GM12865 (cell line): ENCODE data around the gene KCNB1.

Experiments used
- DNase-seq: peaks from one replicate; pipeline ENCODE4 v3.0.0; 2010; ENCODE audit warnings: low read depth
- H3K4me3 ChIP-seq: 2 replicates; pipeline ENCODE4 v1.5.1; 2011; ENCODE audit warnings: mild to moderate bottlenecking, low read depth, low read length, control low read depth
- TF ChIP-seq, protein P1 (sequence below): IDR thresholded peaks from 2 replicates; pipeline ENCODE4 v1.5.1; 2011; ENCODE audit warnings: low read length, control low read depth, low read depth, inconsistent platforms; ENCODE audit not compliant: insufficient read depth; ENCODE audit errors: missing control alignments

The KCNB1 gene

DNA sequence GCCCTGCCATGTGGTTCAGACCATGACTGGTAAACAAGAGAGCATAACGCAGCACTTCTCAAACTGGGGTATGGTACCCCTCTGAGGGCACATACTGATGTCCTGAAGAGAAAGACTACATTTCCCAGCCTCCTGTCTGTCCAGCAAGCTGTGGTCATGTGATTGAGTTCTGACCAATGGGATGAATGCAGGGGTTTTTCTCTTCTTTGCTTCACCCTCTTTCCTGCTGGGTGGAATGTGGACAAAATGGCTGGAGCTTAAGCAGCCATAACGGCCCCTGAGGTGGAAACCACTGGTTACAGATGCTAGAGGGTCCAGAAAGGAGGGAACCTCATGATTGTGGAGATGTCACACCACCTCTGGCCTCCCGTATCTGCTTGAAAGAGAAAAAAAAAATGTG is 19.4 kb upstream of the KCNB1 start:
- peak; percentile 24 for DNase-seq
- H3K4me3 ChIP-seq: no peak overlapping the region
- TF ChIP-seq, protein P1, sequence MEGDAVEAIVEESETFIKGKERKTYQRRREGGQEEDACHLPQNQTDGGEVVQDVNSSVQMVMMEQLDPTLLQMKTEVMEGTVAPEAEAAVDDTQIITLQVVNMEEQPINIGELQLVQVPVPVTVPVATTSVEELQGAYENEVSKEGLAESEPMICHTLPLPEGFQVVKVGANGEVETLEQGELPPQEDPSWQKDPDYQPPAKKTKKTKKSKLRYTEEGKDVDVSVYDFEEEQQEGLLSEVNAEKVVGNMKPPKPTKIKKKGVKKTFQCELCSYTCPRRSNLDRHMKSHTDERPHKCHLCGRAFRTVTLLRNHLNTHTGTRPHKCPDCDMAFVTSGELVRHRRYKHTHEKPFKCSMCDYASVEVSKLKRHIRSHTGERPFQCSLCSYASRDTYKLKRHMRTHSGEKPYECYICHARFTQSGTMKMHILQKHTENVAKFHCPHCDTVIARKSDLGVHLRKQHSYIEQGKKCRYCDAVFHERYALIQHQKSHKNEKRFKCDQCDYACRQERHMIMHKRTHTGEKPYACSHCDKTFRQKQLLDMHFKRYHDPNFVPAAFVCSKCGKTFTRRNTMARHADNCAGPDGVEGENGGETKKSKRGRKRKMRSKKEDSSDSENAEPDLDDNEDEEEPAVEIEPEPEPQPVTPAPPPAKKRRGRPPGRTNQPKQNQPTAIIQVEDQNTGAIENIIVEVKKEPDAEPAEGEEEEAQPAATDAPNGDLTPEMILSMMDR: no peak

DNA sequence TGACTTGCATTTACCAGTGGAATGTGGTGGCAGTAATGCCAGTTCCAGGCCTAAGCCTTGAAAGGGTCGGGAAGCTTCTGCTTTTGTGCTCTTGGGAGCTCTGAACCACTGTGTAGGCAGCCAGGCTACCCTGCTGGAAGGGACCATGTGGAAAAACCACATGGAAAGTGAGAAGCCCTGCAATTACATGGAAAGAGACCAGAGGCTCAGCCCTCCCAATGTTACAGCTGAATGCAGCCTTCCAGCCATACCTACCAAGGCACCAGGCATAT is 14.9 kb upstream of the KCNB1 start:
- DNase-seq: no peak
- H3K4me3 ChIP-seq: no peak overlapping the region
- TF ChIP-seq, protein P1: no peak

DNA sequence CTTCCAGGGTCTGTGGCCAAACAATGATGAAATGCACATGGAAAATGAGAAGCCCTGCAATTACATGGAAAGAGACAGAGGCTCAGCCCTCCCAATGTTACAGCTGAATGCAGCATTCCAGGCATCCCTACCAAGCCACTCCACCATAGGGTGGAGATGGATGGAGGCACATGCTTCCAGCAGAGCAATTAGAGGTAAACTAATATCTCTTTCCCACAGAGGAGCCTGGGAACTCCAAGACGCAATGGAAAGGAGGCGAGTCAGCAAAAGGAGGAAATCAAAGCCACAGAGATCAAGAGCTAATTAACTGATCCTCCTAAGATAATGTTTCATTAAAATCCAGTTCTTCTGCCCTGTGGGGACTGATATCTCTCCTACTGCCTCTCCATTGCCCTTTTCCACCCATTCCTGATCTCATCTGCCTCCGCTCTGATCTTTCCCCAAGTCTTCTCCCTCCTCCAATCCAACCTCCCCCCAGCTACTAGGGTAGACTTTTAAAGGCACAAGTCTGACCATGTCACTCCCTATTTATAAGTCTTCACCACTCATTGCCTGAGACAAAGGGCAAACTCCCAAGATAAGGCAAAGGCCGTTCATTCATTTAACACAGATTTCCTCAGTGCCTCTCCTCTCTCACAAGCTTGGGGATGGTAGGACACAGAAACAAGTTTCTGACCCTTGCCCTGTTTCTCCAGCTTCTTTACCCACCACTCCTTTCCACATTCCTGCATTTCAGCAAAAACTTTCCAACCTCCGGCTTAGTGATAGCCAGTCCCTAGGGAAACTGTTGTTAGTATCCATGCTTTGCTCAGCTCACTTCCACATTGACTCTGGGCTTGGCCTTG is 14.3 kb upstream of the KCNB1 start:
- no peak for DNase-seq
- H3K4me3 ChIP-seq: no peak overlapping the region
- TF ChIP-seq, protein P1: no peak

DNA sequence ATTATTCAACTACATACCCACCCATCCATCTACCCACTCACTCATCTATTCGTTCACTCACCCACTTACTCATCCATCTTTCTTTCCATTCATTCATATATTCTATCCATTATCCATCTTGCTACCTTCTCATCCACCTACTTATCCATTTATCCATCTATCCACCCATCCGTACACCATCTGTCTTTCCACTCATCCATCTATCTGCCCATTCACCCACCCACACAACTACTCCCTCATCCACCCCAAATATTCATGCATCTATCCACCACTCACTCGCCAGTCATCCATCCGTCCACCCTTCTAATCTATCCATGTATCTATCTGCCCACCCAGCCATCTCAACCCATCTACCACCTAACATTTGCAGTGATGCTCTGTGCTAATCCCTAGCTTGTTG is 13.6 kb upstream of the KCNB1 start:
- TF ChIP-seq, protein P1: no peak
- DNase-seq: no peak
- H3K4me3 ChIP-seq: no peak overlapping the region

DNA sequence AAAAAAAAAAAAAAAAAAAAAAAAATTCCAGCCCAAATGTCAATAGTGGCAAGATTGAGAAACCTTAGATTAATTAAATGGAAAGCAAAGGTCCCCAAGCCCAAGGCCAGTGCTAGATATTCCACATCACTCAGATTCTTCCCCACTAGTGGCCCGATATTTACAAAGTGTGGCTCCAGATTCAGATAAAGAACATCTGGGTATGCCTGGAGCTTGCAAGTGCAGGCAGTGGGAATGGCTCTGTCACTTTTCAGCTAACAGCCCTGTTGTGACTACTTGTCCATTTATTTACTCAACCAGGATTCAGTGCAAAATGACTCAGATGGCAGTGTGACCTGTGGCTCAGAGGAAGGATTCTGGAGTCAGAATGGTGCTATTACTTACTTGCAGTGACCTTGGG is 8.2 kb upstream of the KCNB1 start:
- TF ChIP-seq, protein P1: no peak
- no peak overlapping the region for H3K4me3 ChIP-seq
- no peak for DNase-seq

DNA sequence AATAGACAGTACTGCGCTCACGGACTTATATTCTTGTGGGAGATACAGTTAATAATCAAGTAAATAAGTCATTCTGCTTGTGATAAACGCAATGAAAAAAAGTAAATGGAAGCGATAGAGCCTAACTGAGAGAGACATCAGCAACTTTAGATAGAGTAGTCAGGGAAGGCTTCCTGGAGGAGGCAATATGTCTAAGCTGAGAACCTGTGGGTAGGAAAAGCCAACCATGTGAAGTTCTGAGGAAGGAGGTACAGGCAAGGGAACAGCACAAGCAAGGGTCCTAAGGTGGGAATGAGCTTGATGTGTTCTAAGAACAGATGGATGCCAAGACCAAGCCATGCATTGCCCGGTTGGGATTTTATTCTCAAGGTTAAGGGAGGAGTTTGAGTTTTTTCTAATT is 7.2 kb upstream of the KCNB1 start:
- no peak overlapping the region for H3K4me3 ChIP-seq
- no peak for DNase-seq
- TF ChIP-seq, protein P1: no peak

DNA sequence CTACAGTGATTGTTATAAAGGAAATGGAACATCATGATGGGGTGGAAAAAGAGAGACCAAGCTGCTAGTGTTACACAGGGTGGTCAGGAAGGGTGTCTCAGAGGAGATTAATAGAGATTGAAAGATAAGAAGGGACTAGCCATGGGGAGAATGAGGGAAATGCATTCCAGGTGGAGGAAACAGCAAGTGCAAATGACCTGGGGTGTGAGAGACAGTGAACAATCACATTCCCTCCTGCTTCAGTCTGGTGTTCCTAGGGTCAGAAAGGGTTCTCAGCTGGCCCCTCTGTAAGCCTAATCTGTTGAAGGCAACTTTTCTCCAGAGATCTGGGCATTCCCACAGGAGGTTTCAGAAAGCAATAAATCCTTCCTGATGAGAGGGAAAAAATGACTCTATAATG is 3.6 kb upstream of the KCNB1 start:
- H3K4me3 ChIP-seq: no peak overlapping the region
- DNase-seq: no peak
- TF ChIP-seq, protein P1: no peak
